T47D (cell line): Measurements from ENCODE around the gene SPG7.

Experiments used
- DNase-seq, 2 experiments: peaks; one replicate each; pipeline versions ENCODE4 v3.0.0 to v3.0.0-alpha.2; 2011 to 2012; ENCODE audit warnings: low read depth in 1 of 2, low spot score in 1 of 2
- JUND ChIP-seq: IDR thresholded peaks from 2 replicates; pipeline ENCODE4 v1.6.1; 2012; ENCODE audit warnings: low read depth
- in situ Hi-C: cut with HindIII; loops from 2 replicates; pipeline ENCODE4 v1.10.0; 2016; ENCODE audit warnings: low sequenced_read_pairs, low pct_unique_long_range_greater_than_20kb

SPG7 gene

GRCh38 chr16:89546781-89547180 lies 38.6 kb downstream of the SPG7 start:
- in situ Hi-C loops: no loop called here
- no peak for TF ChIP-seq JUND
- no peak for DNase-seq

- TF ChIP-seq JUND: no peak
- DNase-seq: no peak
- in situ Hi-C loops: no loop called here
These were observed 39.1 kb downstream of the SPG7 start for GRCh38 chr16:89547291-89547690.

GRCh38 chr16:89547860-89548259 lies 39.7 kb downstream of the SPG7 start:
- no peak for TF ChIP-seq JUND

GRCh38 chr16:89548344-89549006 lies 40.3 kb downstream of the SPG7 start:
- TF ChIP-seq JUND: no peak
- no peak for DNase-seq
- in situ Hi-C loops: no loop called here

More at GRCh38 chr16:89547860-89548259, 39.7 kb downstream of the SPG7 start:
- in situ Hi-C loops: no loop called here
- no peak for DNase-seq

- in situ Hi-C loops: no loop called here
- TF ChIP-seq JUND: no peak
- no peak for DNase-seq
These were observed 41.0 kb downstream of the SPG7 start for GRCh38 chr16:89549007-89549700.

- no peak for TF ChIP-seq JUND
- DNase-seq: no peak
- in situ Hi-C loops: no loop called here
These were observed 42.3 kb downstream of the SPG7 start for GRCh38 chr16:89550421-89551007.

GRCh38 chr16:89552329-89552728 lies 44.1 kb downstream of the SPG7 start:
- DNase-seq: no peak
- no peak for TF ChIP-seq JUND
- in situ Hi-C loops: no loop called here

- in situ Hi-C loops: no loop called here
- DNase-seq: no peak
- TF ChIP-seq JUND: no peak
These were observed 44.7 kb downstream of the SPG7 start for GRCh38 chr16:89552913-89553312.

GRCh38 chr16:89553733-89554132 lies 45.5 kb downstream of the SPG7 start:
- no peak for TF ChIP-seq JUND
- DNase-seq: no peak
- in situ Hi-C loops: no loop called here

GRCh38 chr16:89554343-89554742 lies 46.1 kb downstream of the SPG7 start:
- DNase-seq: no peak
- TF ChIP-seq JUND: no peak
- in situ Hi-C loops: no loop called here

- DNase-seq: no peak
- no peak for TF ChIP-seq JUND
- in situ Hi-C loops: no loop called here
These were observed 47.1 kb downstream of the SPG7 start for GRCh38 chr16:89555265-89555664.

- no peak for DNase-seq
- no peak for TF ChIP-seq JUND
- in situ Hi-C loops: no loop called here
These were observed 47.6 kb downstream of the SPG7 start for GRCh38 chr16:89555780-89556179.

GRCh38 chr16:89556750-89557689 lies 48.8 kb downstream of the SPG7 start:
- in situ Hi-C loops: no loop called here
- TF ChIP-seq JUND: no peak
- peak; percentile 73 to 78 for DNase-seq
